Stomach (tissue), 4 donors: ENCODE data around the gene TAS2R41.

Experiments used
- POLR2A ChIP-seq, 4 donors: fragments of 450-650 bp; IDR thresholded peaks; one replicate each; pipeline ENCODE4 v1.6.1; 2016; ENCODE audit warnings: antibody characterized with exemption in 4 of 4, control low read depth in 2 of 4, mild to moderate bottlenecking in 1 of 4, moderate library complexity in 1 of 4
- TF ChIP-seq, protein P1 (sequence below), 7 experiments: fragments of 450-650 bp in 4 of 7; fragments of 200-600 bp in 3 of 7; sonication (generic) in 3 of 7; IDR thresholded peaks; one replicate each; pipeline ENCODE4 v1.5.1; 2016 to 2019; ENCODE audit warnings: antibody characterized with exemption in 7 of 7, control low read depth in 2 of 7, mild to moderate bottlenecking in 1 of 7

DNA sequence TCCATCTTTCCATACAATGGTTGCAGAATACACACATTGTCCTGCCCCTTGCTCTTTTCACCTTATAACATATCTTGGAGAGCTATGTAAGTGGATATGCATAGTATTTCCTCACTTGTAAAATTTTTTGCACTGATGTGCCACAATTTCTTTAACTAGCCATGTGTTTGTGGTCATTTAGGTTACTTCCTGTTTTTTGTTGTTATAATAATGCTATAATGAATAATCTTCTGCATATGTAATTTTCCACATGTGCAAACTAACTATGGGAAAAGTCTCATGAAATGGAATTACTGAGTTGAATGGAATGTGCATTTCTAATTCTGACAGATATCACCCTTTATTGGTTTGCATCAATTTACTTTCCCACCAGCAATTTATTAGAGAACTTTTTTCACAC lies 2.8 kb downstream of the TAS2R41 start:
- TF ChIP-seq, protein P1, sequence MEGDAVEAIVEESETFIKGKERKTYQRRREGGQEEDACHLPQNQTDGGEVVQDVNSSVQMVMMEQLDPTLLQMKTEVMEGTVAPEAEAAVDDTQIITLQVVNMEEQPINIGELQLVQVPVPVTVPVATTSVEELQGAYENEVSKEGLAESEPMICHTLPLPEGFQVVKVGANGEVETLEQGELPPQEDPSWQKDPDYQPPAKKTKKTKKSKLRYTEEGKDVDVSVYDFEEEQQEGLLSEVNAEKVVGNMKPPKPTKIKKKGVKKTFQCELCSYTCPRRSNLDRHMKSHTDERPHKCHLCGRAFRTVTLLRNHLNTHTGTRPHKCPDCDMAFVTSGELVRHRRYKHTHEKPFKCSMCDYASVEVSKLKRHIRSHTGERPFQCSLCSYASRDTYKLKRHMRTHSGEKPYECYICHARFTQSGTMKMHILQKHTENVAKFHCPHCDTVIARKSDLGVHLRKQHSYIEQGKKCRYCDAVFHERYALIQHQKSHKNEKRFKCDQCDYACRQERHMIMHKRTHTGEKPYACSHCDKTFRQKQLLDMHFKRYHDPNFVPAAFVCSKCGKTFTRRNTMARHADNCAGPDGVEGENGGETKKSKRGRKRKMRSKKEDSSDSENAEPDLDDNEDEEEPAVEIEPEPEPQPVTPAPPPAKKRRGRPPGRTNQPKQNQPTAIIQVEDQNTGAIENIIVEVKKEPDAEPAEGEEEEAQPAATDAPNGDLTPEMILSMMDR (IDR thresholded peaks at IDR 0.05) = no peak
- TF ChIP-seq POLR2A (IDR thresholded peaks at IDR 0.05) = no peak
